Stimulated activated CD8-positive, alpha-beta memory T cell treated with anti-CD3 and anti-CD28 coated beads, Interleukin-12 subunit alpha, Interleukin-12 subunit beta, amount 100 ng/mL, for 1 hour (primary cell): Measurements from ENCODE around the gene YTHDC1.
"Not testable (repeated sequence)": the region's sequence is repeated elsewhere in the genome, so short reads cannot be mapped to it uniquely, and the experiment has no call there.

Source experiments
- DNase-seq: peaks from one replicate; pipeline ENCODE4 v3.0.0-alpha.2; 2020; ENCODE audit warnings: low read depth

Gene YTHDC1

GRCh38 chr4:68288393-68288740 is 61.5 kb downstream of the YTHDC1 start:
- no peak for DNase-seq

- DNase-seq = no peak
Observed at GRCh38 chr4:68287704-68288392, 62.0 kb downstream of the YTHDC1 start.

- DNase-seq = no peak
Observed at GRCh38 chr4:68283714-68284113, 66.2 kb downstream of the YTHDC1 start.

DNA sequence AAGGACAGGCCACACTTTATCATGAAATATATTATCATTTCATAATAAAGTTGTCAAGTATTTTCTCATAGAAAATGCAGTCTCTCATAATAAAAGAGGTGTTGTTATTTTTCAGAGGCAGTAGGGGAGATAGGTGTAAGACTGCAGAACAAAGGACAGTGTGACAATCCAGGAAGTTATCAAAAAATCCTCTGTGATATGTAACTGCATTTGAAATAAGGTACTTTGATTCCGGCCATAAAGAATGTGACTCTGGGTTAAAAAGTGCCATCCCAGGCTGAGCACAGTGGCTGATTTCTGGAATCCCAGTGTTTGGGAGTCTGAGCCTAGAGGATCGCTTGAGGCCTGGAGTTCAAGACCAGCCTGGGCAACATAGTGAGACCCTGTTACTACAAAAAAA is 66.8 kb downstream of the YTHDC1 start:
- no peak for DNase-seq

DNA sequence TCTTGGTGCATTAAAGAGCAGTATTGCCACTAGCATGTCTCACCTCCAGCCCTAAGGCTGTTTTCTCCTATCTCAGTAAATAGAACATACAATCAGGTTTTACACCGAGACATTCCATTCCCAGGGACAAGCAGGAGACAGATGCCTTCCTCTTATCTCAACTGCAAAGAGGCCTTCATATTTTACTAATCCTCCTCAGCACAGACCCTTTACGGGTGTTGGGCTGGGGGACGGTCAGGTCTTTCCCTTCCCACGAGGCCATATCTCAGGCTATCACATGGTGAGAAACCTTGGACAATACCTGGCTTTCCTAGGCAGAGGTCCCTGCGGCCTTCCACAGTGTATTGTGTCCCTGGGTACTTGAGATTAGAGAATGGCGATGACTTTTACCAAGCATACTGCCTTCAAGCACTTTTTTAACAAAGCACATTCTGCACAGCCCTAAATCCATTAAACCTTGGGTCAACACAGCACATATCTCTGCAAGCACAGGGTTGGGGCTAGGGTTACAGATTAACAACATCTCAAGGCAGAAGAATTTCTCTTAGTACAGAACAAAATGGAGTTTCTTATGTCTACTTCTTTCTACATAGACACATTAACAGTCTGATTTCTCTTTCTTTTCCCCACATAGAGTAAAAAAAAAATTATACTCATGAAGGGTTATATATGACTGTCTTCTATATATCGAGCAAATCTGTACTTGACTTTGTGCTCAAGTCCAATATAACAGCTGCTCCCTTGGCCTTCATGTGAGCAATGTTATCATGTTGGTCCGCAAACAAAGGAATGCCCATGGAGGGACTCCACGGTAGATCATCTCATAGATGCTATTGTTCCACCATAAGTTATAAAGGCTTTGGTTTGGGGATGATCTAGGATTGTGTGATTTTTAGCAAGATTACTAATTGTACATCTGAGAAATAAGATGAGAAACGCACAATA is 67.8 kb downstream of the YTHDC1 start:
- DNase-seq = not testable (repeated sequence)

DNA sequence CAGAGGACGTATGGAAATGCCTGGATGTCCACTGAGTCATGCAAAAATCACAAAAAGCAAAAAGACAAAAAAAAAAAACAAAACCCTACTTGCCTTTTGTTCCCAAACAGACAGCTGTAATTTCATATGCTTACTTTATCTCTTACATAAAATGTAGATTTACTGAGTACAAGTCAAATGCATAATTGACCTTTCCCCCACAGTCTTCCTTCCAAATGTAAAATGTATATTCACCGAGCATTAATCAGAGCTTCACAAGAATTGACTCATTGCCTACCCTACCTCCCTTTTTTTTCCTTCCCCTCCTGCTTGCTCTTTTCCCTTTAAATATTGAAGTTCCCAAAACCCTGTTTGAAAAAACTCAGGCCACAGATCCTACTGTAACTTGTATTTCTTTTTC is 71.9 kb downstream of the YTHDC1 start:
- no peak for DNase-seq

DNA sequence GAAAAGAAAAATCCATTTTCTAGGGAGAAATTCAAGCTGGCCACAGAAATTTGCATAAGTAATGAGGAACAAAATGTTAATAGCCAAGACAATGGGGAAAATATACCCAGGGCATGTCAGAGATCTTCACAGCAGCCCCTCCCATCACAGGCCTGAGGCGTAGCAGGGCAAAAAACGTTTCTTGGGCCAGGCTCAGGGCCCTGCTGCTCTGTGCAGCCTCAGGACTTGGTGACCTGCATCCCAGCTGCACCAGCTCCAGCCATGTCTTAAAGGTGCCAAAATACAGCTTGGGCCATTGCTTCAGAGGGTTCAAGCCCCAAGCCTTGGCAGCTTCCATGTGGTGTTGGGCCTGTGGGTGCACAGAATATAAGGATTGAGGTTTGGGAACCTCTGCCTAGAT is 72.3 kb downstream of the YTHDC1 start:
- DNase-seq = no peak

- no peak for DNase-seq
Observed at GRCh38 chr4:68272860-68273259, 77.0 kb downstream of the YTHDC1 start.

DNA sequence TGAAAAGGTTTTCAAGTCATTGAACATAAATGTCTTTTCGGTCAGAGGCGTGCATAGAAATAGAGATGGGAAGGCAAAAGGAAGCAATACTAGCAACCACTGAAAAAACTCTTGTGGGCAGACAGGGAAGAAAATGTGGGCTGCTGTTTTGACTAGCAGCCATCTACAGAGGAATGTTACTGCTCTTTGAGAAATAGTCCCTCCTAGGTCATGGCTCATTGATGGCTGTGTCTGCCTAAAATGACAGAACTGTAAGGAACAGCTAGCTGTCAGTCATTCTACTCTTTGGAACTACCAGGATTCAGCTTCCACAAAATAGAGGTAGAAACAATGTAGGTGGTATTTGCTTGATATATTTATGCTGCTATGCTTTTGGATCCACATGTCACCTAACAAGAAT is 77.5 kb downstream of the YTHDC1 start:
- DNase-seq = no peak

DNA sequence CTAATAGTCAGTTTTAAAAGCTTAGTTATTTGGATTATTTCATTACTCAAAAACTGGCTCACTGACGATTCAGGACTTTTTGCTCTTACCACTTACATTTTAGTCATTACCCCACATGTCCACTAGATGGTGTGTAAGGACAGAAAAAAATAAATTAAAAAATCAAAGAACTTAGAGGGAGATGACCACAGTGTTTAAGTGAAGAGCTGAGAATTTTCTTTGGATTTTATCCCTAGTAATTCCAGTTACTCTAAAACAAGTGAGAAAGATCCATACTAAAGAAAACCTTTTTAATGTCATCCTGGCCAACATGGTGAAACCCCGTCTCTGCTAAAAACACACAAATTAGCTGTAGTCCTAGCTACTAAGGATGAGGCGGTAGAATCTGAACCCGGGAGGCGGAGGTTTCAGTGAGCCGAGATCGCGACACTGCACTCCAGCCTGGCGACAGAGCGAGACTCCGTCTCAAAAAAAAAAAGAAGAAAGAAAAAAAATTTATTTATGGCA is 78.0 kb downstream of the YTHDC1 start:
- DNase-seq = no peak

DNA sequence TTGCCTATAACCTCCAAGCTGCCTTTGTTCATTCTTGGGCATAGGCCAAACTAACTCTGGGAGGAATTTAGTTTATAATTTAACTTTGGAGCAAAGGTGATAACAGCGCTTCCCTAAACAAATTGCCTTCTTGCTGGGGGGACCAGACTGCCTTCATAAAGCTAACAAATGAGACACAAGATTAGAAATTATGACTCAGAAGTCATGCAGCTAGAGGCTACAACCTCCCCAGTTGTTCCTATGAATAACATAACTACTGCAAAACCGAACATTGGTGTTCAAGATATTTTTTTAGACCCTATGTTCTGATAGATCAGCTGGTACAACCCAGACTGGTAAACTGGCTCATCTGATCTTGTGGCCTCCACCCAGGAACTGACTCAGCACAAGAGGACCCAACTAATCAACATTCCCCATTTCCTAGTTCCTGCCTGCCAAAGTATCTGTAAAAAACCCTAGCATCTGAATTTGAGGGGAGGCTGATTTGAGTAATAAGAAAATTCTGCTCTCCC is 82.4 kb downstream of the YTHDC1 start:
- no peak for DNase-seq

GRCh38 chr4:68264875-68265565 is 84.9 kb downstream of the YTHDC1 start:
- no peak for DNase-seq
